WI38 (cell line): ENCODE measurements around the gene SLX4IP.

Experiments
- H3K4me3 ChIP-seq: 2 replicates; pipeline ENCODE4 v1.5.1; 2011; ENCODE audit warnings: low read depth, mild to moderate bottlenecking, control low read depth, low read length
- CTCF ChIP-seq: IDR thresholded peaks from 2 replicates; pipeline ENCODE4 v1.5.1; 2012; ENCODE audit warnings: low read depth, mild to moderate bottlenecking, control low read depth, low read length

The SLX4IP gene

GRCh38 chr20:10549511-10549910 is 114.4 kb downstream of the SLX4IP start:
- no peak for TF ChIP-seq CTCF
- no peak overlapping the region for H3K4me3 ChIP-seq

- no peak overlapping the region for H3K4me3 ChIP-seq
- no peak for TF ChIP-seq CTCF
Observed at GRCh38 chr20:10550204-10551118, 115.4 kb downstream of the SLX4IP start.

GRCh38 chr20:10551732-10552724 is 116.9 kb downstream of the SLX4IP start:
- no peak for TF ChIP-seq CTCF
- H3K4me3 ChIP-seq = no peak overlapping the region

- peak; percentile 70 for TF ChIP-seq CTCF
- no peak overlapping the region for H3K4me3 ChIP-seq
Observed at GRCh38 chr20:10553326-10553984, 118.3 kb downstream of the SLX4IP start.

- H3K4me3 ChIP-seq = no peak overlapping the region
- TF ChIP-seq CTCF = no peak
Observed at GRCh38 chr20:10554285-10554684, 119.2 kb downstream of the SLX4IP start.

GRCh38 chr20:10555393-10555792 is 120.3 kb downstream of the SLX4IP start:
- TF ChIP-seq CTCF = no peak
- H3K4me3 ChIP-seq = no peak overlapping the region
